Measurements from ENCODE around the gene ASTL.

DNA sequence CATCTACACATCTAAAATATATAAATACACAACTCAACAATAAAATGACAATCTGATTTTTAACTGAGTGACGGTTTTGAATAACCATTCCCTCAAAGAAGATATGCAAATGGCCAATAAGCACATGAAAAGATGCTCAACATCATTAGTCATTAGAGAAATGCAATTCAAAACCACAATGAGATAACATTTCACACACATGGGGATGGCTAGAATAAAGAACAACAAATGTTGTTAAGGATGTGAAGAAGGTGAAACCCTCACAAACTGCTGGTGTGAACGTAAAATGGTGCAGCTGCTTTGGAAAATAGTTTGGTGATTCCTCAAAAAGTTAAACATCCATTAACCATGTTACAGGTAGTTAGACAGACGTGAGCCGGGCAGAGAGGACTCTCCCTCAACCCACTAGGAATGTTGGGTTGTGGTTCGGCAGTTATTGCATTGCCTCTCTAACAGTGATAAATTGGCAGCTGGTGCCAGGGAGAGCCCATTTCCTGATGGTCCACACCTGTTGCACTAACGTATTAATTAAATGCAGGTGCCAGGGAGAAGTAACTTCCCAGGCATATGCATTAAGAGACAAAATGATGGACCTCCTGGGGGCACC is 29.2 kb upstream of the ASTL start:
- TF ChIP-seq, protein P1, sequence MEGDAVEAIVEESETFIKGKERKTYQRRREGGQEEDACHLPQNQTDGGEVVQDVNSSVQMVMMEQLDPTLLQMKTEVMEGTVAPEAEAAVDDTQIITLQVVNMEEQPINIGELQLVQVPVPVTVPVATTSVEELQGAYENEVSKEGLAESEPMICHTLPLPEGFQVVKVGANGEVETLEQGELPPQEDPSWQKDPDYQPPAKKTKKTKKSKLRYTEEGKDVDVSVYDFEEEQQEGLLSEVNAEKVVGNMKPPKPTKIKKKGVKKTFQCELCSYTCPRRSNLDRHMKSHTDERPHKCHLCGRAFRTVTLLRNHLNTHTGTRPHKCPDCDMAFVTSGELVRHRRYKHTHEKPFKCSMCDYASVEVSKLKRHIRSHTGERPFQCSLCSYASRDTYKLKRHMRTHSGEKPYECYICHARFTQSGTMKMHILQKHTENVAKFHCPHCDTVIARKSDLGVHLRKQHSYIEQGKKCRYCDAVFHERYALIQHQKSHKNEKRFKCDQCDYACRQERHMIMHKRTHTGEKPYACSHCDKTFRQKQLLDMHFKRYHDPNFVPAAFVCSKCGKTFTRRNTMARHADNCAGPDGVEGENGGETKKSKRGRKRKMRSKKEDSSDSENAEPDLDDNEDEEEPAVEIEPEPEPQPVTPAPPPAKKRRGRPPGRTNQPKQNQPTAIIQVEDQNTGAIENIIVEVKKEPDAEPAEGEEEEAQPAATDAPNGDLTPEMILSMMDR (IDR thresholded peaks at IDR 0.05; ENCODE audit: poor library complexity), result no peak
- TF ChIP-seq EZH2phosphoT487 (IDR thresholded peaks at IDR 0.05; ENCODE audit: low read depth, severe bottlenecking, unreplicated experiment), result no peak
